ENCODE measurements around the gene FAU. TPM values are rescaled to one million over a fixed set of nuclear protein-coding genes. Genes with fewer than 3 reads are reported as not detected.
A peak's percentile ranks its signal among the peaks of the same experiment; 100 is the strongest.
"Not testable (repeated sequence)": the region's sequence is repeated elsewhere in the genome, so short reads cannot be mapped to it uniquely, and the experiment has no call there.

Gene FAU
- 410 and 898 TPM in 2 replicates for total RNA-seq (2014; rRNA removed; shearing (Covaris generic))
- polyA plus RNA-seq (2015; cell fraction: cytosol; rRNA removed), result 352 and 407 TPM in 2 replicates
- 195 TPM in 2 replicates for polyA plus RNA-seq (2015; cell fraction: nucleus; rRNA removed)

- DNase-seq (ENCODE audit: low read depth), result peak; percentile 96
Measured at GRCh38 chr11:65121865-65122696, at the start of gene FAU, which contains the start of gene MRPL49. TSS of gene FAU (minus strand) at chr11:65122134. CDS start at chr11:65121813, 321 bp downstream. TSS of gene MRPL49 (plus strand) at chr11:65122321. CDS start at chr11:65122347, 26 bp downstream.

- no peak for DNase-seq (ENCODE audit: low read depth)
Measured at GRCh38 chr11:65170058-65170534, 48.2 kb upstream of the FAU start, which contains the start of gene SPDYC. TSS of gene SPDYC (plus strand) at chr11:65170233. CDS start at chr11:65171358, 1,125 bp downstream.

- peak; percentile 85 for DNase-seq (ENCODE audit: low read depth)
Measured at GRCh38 chr11:65169164-65169641, 47.3 kb upstream of the FAU start.

- no peak for DNase-seq (ENCODE audit: low read depth)
Measured at GRCh38 chr11:65167656-65168055, 45.7 kb upstream of the FAU start.

- no peak for DNase-seq (ENCODE audit: low read depth)
Measured at GRCh38 chr11:65166893-65167292, 45.0 kb upstream of the FAU start.

- no peak for DNase-seq (ENCODE audit: low read depth)
Measured at GRCh38 chr11:65165410-65166317, 43.7 kb upstream of the FAU start.

- no peak for DNase-seq (ENCODE audit: low read depth)
Measured at GRCh38 chr11:65163684-65164083, 41.8 kb upstream of the FAU start.

- no peak for DNase-seq (ENCODE audit: low read depth)
Measured at GRCh38 chr11:65160643-65161042, 38.7 kb upstream of the FAU start.

- no peak for DNase-seq (ENCODE audit: low read depth)
Measured at GRCh38 chr11:65159012-65159411, 37.1 kb upstream of the FAU start.

GRCh38 chr11:65157336-65157735 lies 35.4 kb upstream of the FAU start:
- no peak for DNase-seq (ENCODE audit: low read depth)

- no peak for DNase-seq (ENCODE audit: low read depth)
Measured at GRCh38 chr11:65156926-65157325, 35.0 kb upstream of the FAU start.

GRCh38 chr11:65156256-65156655 lies 34.3 kb upstream of the FAU start:
- no peak for DNase-seq (ENCODE audit: low read depth)

GRCh38 chr11:65152122-65152521 lies 30.2 kb upstream of the FAU start:
- no peak for DNase-seq (ENCODE audit: low read depth)

GRCh38 chr11:65151331-65151899 lies 29.5 kb upstream of the FAU start:
- no peak for DNase-seq (ENCODE audit: low read depth)

- peak; percentile 90 for DNase-seq (ENCODE audit: low read depth)
Measured at GRCh38 chr11:65150509-65151299, 28.8 kb upstream of the FAU start.

GRCh38 chr11:65150131-65150508 lies 28.2 kb upstream of the FAU start:
- not testable (repeated sequence) for DNase-seq (ENCODE audit: low read depth)

GRCh38 chr11:65148657-65149056 lies 26.7 kb upstream of the FAU start:
- no peak for DNase-seq (ENCODE audit: low read depth)

- DNase-seq (ENCODE audit: low read depth), result no peak
Measured at GRCh38 chr11:65147352-65148075, 25.6 kb upstream of the FAU start.

GRCh38 chr11:65141896-65142494 lies 20.1 kb upstream of the FAU start:
- DNase-seq (ENCODE audit: low read depth), result no peak
